Fibroblast of skin of right quadriceps (primary cell): ENCODE results near the gene NTMT1.

Experiments
- DNase-seq: peaks from one replicate; pipeline ENCODE4 v3.0.0-alpha.2; 2013

Gene NTMT1

GRCh38 chr9:129682381-129682780 is 56.4 kb downstream of the NTMT1 start:
- no peak for DNase-seq

GRCh38 chr9:129685220-129685932 is 59.4 kb downstream of the NTMT1 start:
- DNase-seq = peak; percentile 34
